Type B pancreatic cell (in vitro differentiated cells): Measurements from ENCODE around the gene RNF141. TPM values are rescaled to one million over a fixed set of nuclear protein-coding genes. Genes with fewer than 3 reads are reported as not detected.

ENCODE experiments used
- DNase-seq: peaks from one replicate; pipeline ENCODE4 v3.0.0; 2021; ENCODE audit warnings: mixed read lengths; ENCODE audit not compliant: unreplicated experiment; ENCODE audit errors: extremely low spot score
- H3K27ac Mint-ChIP-seq: 2 replicates; pipeline ENCODE4 v1.8.0; 2021; ENCODE audit warnings: mild to moderate bottlenecking, mixed read lengths
- H3K27me3 Mint-ChIP-seq: 2 replicates; pipeline ENCODE4 v1.8.0; 2021; ENCODE audit warnings: mixed read lengths
- H3K36me3 Mint-ChIP-seq: 2 replicates; pipeline ENCODE4 v1.8.0; 2021; ENCODE audit warnings: mixed read lengths
- H3K4me1 Mint-ChIP-seq: one replicate; pipeline ENCODE4 v1.8.0; 2021; ENCODE audit warnings: mixed read lengths; ENCODE audit not compliant: unreplicated experiment
- H3K4me3 Mint-ChIP-seq: 2 replicates; pipeline ENCODE4 v1.8.0; 2021; ENCODE audit warnings: mild to moderate bottlenecking, mixed read lengths
- H3K9me3 Mint-ChIP-seq: 2 replicates; pipeline ENCODE4 v1.8.0; 2021; ENCODE audit warnings: mixed read lengths
- CTCF ChIP-seq: fragments of 200-600 bp; sonication (generic); conservative IDR thresholded peaks from 2 replicates; pipeline ENCODE4 v1.5.0; 2021; ENCODE audit warnings: antibody characterized with exemption, mild to moderate bottlenecking
- total RNA-seq: library from RNA; stranded (reverse); gene quantifications from 2 replicates; pipeline ENCODE4 v1.2.1, GENCODE V29; 2021; ENCODE audit warnings: low replicate concordance

The RNF141 gene
- total RNA-seq, 1 donor from 2014 or later: 43.2 TPM

- Mint-ChIP-seq H3K27ac (peak overlapping the region; percentile 18), H3K9me3 (peaks cover 8% of the 10 kb centered on the region), H3K27me3 (no peaks in the 10 kb centered on the region), H3K4me1 (peaks cover 22% of the 10 kb centered on the region), H3K4me3 (no peak overlapping the region), H3K36me3 (peaks cover 29% of the 10 kb centered on the region)
- DNase-seq: peak; percentile 54
- no peak for TF ChIP-seq CTCF
Observed at GRCh38 chr11:10488934-10489691, 51.9 kb downstream of the RNF141 start.

- peak; percentile 39 for DNase-seq
- Mint-ChIP-seq H3K27ac (peak overlapping the region; percentile 90), H3K36me3 (peaks cover 26% of the 10 kb centered on the region), H3K4me3 (peak overlapping the region; percentile 13), H3K27me3 (no peaks in the 10 kb centered on the region), H3K4me1 (peaks cover 22% of the 10 kb centered on the region), H3K9me3 (peaks cover 5% of the 10 kb centered on the region)
- no peak for TF ChIP-seq CTCF
Observed at GRCh38 chr11:10488121-10488933, 52.7 kb downstream of the RNF141 start.

- no peak for TF ChIP-seq CTCF
- Mint-ChIP-seq H3K9me3 (no peaks in the 10 kb centered on the region), H3K36me3 (peaks cover 17% of the 10 kb centered on the region), H3K27ac (no peak overlapping the region), H3K4me3 (no peak overlapping the region), H3K27me3 (no peaks in the 10 kb centered on the region), H3K4me1 (peaks cover 22% of the 10 kb centered on the region)
- DNase-seq: peak; percentile 62
Observed at GRCh38 chr11:10487002-10487647, 53.9 kb downstream of the RNF141 start.

GRCh38 chr11:10486161-10486840 lies 54.7 kb downstream of the RNF141 start:
- TF ChIP-seq CTCF: no peak
- peak; percentile 48 for DNase-seq
- H3K4me1 Mint-ChIP-seq: peaks cover 21% of the 10 kb centered on the region
- no peaks in the 10 kb centered on the region for H3K9me3 Mint-ChIP-seq
- H3K27me3 Mint-ChIP-seq: no peaks in the 10 kb centered on the region
- no peak overlapping the region for H3K4me3 Mint-ChIP-seq
- H3K36me3 Mint-ChIP-seq: peaks cover 10% of the 10 kb centered on the region
- H3K27ac Mint-ChIP-seq: no peak overlapping the region

GRCh38 chr11:10485646-10486045 lies 55.3 kb downstream of the RNF141 start:
- H3K4me1 Mint-ChIP-seq: peaks cover 14% of the 10 kb centered on the region
- H3K27me3 Mint-ChIP-seq: no peaks in the 10 kb centered on the region
- DNase-seq: peak; percentile 39
- no peak overlapping the region for H3K27ac Mint-ChIP-seq
- H3K4me3 Mint-ChIP-seq: no peak overlapping the region
- no peak for TF ChIP-seq CTCF
- H3K9me3 Mint-ChIP-seq: no peaks in the 10 kb centered on the region
- H3K36me3 Mint-ChIP-seq: peaks cover 9% of the 10 kb centered on the region
